ENCODE measurements around the gene STRN4. TPM values are rescaled to one million over a fixed set of nuclear protein-coding genes. Genes with fewer than 3 reads are reported as not detected.
A peak's percentile ranks its signal among the peaks of the same experiment; 100 is the strongest.

STRN4 gene
- total RNA-seq, 1 donor from 2014 or later = 68.5 TPM

- intact Hi-C loops (cut with DNase I) = no loop called here
- Histone ChIP-seq H3K9me3 (no peaks in the 10 kb centered on the region), H3K27me3 (no peaks in the 10 kb centered on the region), H3K27ac (peak within 1 kb of the TSS; percentile 86), H3K4me3 (peak within 1 kb of the TSS; percentile 87), H3K4me1 (peaks cover 35% of the 10 kb centered on the region), H3K36me3 (peaks cover 22% of the 10 kb centered on the region)
- DNase-seq (peak; percentile 95), ATAC-seq (peak; percentile 85)
- TF ChIP-seq CTCF (IDR thresholded peaks at IDR 0.05) = no peak
Measured at GRCh38 chr19:46717034-46717715, 29.1 kb downstream of the STRN4 start, which contains the start of gene PRKD2. Gene PRKD2, minus strand, starts transcription at chr19:46717114. Its CDS starts 744 bp downstream, at chr19:46716370.

- H3K36me3 ChIP-seq = peaks cover 18% of the 10 kb centered on the region
- H3K27ac ChIP-seq = peak overlapping the region; percentile 86
- TF ChIP-seq CTCF (IDR thresholded peaks at IDR 0.05) = no peak
- no peaks in the 10 kb centered on the region for H3K27me3 ChIP-seq
- peak overlapping the region; percentile 87 for H3K4me3 ChIP-seq
- intact Hi-C loops (cut with DNase I) = no loop called here
- DNase-seq (no peak), ATAC-seq (no peak)
- peaks cover 35% of the 10 kb centered on the region for H3K4me1 ChIP-seq
- no peaks in the 10 kb centered on the region for H3K9me3 ChIP-seq
Measured at GRCh38 chr19:46716672-46717033, 29.6 kb downstream of the STRN4 start.

GRCh38 chr19:46715975-46716671, 30.1 kb downstream of the STRN4 start:
- no peaks in the 10 kb centered on the region for H3K9me3 ChIP-seq
- H3K4me3 ChIP-seq = peak overlapping the region; percentile 87
- H3K36me3 ChIP-seq = peaks cover 18% of the 10 kb centered on the region
- DNase-seq (no peak), ATAC-seq (no peak)
- H3K27me3 ChIP-seq = no peaks in the 10 kb centered on the region
- TF ChIP-seq CTCF (IDR thresholded peaks at IDR 0.05) = peak; percentile 14
- intact Hi-C loops (cut with DNase I) = no loop called here
- peaks cover 35% of the 10 kb centered on the region for H3K4me1 ChIP-seq
- peak overlapping the region; percentile 86 for H3K27ac ChIP-seq

- Histone ChIP-seq H3K9me3 (no peaks in the 10 kb centered on the region), H3K36me3 (peaks cover 13% of the 10 kb centered on the region), H3K27me3 (no peaks in the 10 kb centered on the region), H3K27ac (peak overlapping the region; percentile 86), H3K4me3 (peak overlapping the region; percentile 87), H3K4me1 (peaks cover 35% of the 10 kb centered on the region)
- intact Hi-C loops (cut with DNase I) = no loop called here
- no peak for TF ChIP-seq CTCF (IDR thresholded peaks at IDR 0.05)
- ATAC-seq = no peak
- no peak for DNase-seq
Measured at GRCh38 chr19:46715620-46715974, 30.7 kb downstream of the STRN4 start.

- peaks cover 35% of the 10 kb centered on the region for H3K4me1 ChIP-seq
- peak overlapping the region; percentile 86 for H3K27ac ChIP-seq
- ATAC-seq (peak; percentile 10), DNase-seq (no peak)
- H3K36me3 ChIP-seq = peaks cover 15% of the 10 kb centered on the region
- no peak for TF ChIP-seq CTCF (IDR thresholded peaks at IDR 0.05)
- no peaks in the 10 kb centered on the region for H3K27me3 ChIP-seq
- intact Hi-C loops (cut with DNase I) = no loop called here
- H3K4me3 ChIP-seq = peak overlapping the region; percentile 87
- H3K9me3 ChIP-seq = no peaks in the 10 kb centered on the region
Measured at GRCh38 chr19:46714444-46715106, 31.7 kb downstream of the STRN4 start.
